Smooth muscle cell (in vitro differentiated cells): ENCODE results near the gene FN3K. TPM values are rescaled to one million over a fixed set of nuclear protein-coding genes. Genes with fewer than 3 reads are reported as not detected.

Experiments used
- DNase-seq: peaks from one replicate; lab custom pipeline; 2025; ENCODE audit not compliant: unreplicated experiment; lab: John Stamatoyannopoulos, UW
- H2AFZ ChIP-seq: fragments of 200-600 bp; sonication (generic); 2 replicates; pipeline ENCODE4 v1.6.0; 2016; ENCODE audit warnings: antibody characterized with exemption, low read depth, mild to moderate bottlenecking
- H3F3A ChIP-seq: fragments of 200-600 bp; sonication (generic); 2 replicates; pipeline ENCODE4 v1.6.0; 2017; ENCODE audit warnings: antibody characterized with exemption, low read depth
- H3K27ac ChIP-seq: fragments of 200-600 bp; sonication (generic); 2 replicates; pipeline ENCODE4 v1.5.1; 2016; ENCODE audit warnings: low read depth, mild to moderate bottlenecking
- H3K27me3 ChIP-seq: fragments of 200-600 bp; sonication (generic); 2 replicates; pipeline ENCODE4 v1.6.1; 2016; ENCODE audit warnings: low read depth, mild to moderate bottlenecking
- H3K36me3 ChIP-seq: fragments of 200-600 bp; sonication (generic); 2 replicates; pipeline ENCODE4 v1.5.1; 2016; ENCODE audit warnings: low read depth
- H3K4me1 ChIP-seq: fragments of 200-600 bp; sonication (generic); 2 replicates; pipeline ENCODE4 v1.5.1; 2016; ENCODE audit warnings: low read depth
- H3K4me2 ChIP-seq: fragments of 200-600 bp; sonication (generic); 2 replicates; pipeline ENCODE4 v1.6.0; 2016; ENCODE audit warnings: mild to moderate bottlenecking
- H3K4me3 ChIP-seq: fragments of 200-600 bp; sonication (generic); 2 replicates; pipeline ENCODE4 v1.5.1; 2016; ENCODE audit warnings: mild to moderate bottlenecking
- H3K79me2 ChIP-seq: fragments of 200-600 bp; sonication (generic); 2 replicates; pipeline ENCODE4 v1.6.0; 2016; ENCODE audit warnings: low read depth, mild to moderate bottlenecking
- H3K9ac ChIP-seq: fragments of 200-600 bp; sonication (generic); 2 replicates; pipeline ENCODE4 v1.6.0; 2016; ENCODE audit warnings: low read depth
- H3K9me3 ChIP-seq: fragments of 200-600 bp; sonication (generic); replicated peaks from 2 replicates; pipeline ENCODE4 v1.5.1; 2016; ENCODE audit warnings: low read depth
- H4K20me1 ChIP-seq: fragments of 200-600 bp; sonication (generic); 2 replicates; pipeline ENCODE4 v1.6.0; 2016; ENCODE audit warnings: low read depth
- WGBS: methylation state at CpG from one replicate; pipeline ENCODE4 v1.1.7; 2016; ENCODE audit warnings: low lambda C conversion rate; 5-methylcytosine and 5-hydroxymethylcytosine counted together
- polyA plus RNA-seq: library from polyadenylated mRNA; unstranded; fragments of >200 nt; fragmentation: Nextera tagmentation; extraction: Ambion mirVana; gene quantifications from 2 replicates; pipeline ENCODE4 v1.2.1, GENCODE V29; 2016
- total RNA-seq: library from RNA; depleted of rRNA; stranded (reverse); fragments of >200 nt; gene quantifications from 2 replicates; pipeline ENCODE4 v1.2.3, GENCODE V29; 2014
- TF ChIP-seq, protein P1 (sequence below): fragments of 200-600 bp; sonication (generic); IDR thresholded peaks from 2 replicates; pipeline ENCODE4 v1.5.1; 2017; ENCODE audit warnings: borderline replicate concordance, mild to moderate bottlenecking, antibody characterized with exemption; ENCODE audit not compliant: insufficient read depth, poor library complexity, severe bottlenecking

FN3K gene
- total and polyA plus RNA-seq, 2 experiments from 2014 or later, result 0.94 to 1.2 TPM

DNA sequence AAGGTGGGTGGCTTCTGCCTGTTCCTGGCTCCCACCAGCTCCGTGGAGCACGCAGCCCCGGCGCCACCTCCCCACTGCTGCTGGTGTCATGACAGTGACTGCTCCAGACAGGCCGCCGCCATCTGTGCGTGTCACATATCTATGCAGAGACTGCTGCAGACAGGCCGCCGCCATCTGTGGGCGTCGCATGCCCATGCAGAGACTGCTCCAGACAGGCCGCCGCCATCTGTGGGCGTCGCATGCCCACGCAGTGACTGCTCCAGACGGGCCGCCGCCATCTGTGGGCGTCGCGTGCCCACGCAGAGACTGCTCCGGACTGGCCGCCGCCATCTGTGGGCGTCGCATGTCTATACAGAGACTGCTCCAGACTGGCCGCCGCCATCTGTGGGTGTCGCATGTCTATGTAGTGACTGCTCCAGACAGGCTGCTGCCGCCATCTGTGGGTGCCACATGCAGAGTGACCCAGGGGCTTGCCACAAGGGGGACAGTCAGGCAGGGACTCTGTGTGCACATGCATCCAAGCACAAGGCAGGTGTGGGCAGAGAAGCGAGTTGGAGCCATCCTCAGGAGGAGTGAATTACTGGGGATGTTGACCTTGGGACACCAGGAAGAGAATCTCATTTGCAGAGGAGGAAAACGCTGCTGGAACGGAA lies 22.2 kb upstream of the FN3K start:
- Histone ChIP-seq H3K9ac (no peak overlapping the region), H3K79me2 (peaks cover 9% of the 10 kb centered on the region), H3K36me3 (no peaks in the 10 kb centered on the region), H3K27ac (no peak overlapping the region), H3K9me3 (no peaks in the 10 kb centered on the region), H4K20me1 (peaks cover 3% of the 10 kb centered on the region), H3K4me3 (no peak overlapping the region), H3K27me3 (no peaks in the 10 kb centered on the region), H3F3A (no peaks in the 10 kb centered on the region), H2AFZ (no peak overlapping the region), H3K4me1 (peaks cover 5% of the 10 kb centered on the region), H3K4me2 (no peak overlapping the region)
- WGBS, result 90% methylated on average over 35 of the region's 35 CpGs
- TF ChIP-seq, protein P1, sequence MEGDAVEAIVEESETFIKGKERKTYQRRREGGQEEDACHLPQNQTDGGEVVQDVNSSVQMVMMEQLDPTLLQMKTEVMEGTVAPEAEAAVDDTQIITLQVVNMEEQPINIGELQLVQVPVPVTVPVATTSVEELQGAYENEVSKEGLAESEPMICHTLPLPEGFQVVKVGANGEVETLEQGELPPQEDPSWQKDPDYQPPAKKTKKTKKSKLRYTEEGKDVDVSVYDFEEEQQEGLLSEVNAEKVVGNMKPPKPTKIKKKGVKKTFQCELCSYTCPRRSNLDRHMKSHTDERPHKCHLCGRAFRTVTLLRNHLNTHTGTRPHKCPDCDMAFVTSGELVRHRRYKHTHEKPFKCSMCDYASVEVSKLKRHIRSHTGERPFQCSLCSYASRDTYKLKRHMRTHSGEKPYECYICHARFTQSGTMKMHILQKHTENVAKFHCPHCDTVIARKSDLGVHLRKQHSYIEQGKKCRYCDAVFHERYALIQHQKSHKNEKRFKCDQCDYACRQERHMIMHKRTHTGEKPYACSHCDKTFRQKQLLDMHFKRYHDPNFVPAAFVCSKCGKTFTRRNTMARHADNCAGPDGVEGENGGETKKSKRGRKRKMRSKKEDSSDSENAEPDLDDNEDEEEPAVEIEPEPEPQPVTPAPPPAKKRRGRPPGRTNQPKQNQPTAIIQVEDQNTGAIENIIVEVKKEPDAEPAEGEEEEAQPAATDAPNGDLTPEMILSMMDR, result no peak
- DNase-seq, result no peak

GRCh38 chr17:82716203-82717010 lies 19.0 kb upstream of the FN3K start, which contains the start of gene FN3KRP:
TSS of gene FN3KRP (plus strand) at chr17:82716706. CDS start at chr17:82716756, 50 bp downstream.
- Histone ChIP-seq H3K4me3 (peak within 1 kb of the TSS; percentile 99), H3K4me2 (peak within 1 kb of the TSS; percentile 99), H3K79me2 (peaks cover 9% of the 10 kb centered on the region), H3K4me1 (peaks cover 5% of the 10 kb centered on the region), H3K36me3 (no peaks in the 10 kb centered on the region), H3K27ac (peak within 1 kb of the TSS; percentile 35), H3K27me3 (no peaks in the 10 kb centered on the region), H3K9me3 (no peaks in the 10 kb centered on the region), H4K20me1 (peaks cover 3% of the 10 kb centered on the region), H3F3A (no peaks in the 10 kb centered on the region), H3K9ac (peak within 1 kb of the TSS; percentile 76), H2AFZ (peak within 1 kb of the TSS; percentile 96)
- TF ChIP-seq, protein P1, result no peak
- WGBS, result 1% methylated on average over 24 of the region's 75 CpGs
- peak; percentile 86 for DNase-seq

DNA sequence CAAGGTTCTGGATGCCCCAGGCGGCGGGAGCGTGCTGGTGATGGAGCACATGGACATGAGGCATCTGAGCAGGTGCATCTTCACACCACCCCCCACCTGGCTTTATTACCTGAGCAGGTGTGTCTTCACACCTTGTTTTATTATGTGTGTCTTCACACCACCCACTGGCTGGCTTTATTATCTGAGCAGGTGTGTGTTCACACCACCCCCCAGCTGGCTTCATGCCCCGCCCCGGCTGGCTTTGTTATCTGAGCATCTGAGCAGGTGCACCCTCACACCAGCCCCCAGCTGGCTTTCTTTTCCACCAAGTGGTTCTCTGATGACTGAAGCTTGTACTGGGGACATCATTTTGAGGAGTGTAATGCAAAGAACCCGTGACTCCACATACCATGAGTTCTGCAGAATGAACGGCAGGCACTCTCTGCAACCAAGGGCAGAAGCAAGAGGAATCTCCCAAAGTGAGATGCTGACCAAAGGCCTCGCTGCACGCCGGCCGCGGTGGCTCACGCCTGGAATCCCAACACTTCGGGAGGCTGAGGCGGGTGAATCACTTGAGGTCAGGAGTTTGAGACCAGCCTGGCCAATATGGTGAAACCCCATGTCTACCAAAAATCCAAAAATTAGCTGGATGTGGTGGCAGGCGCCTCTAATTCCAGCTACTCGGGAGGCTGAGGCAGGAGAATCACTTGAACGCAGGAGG lies 16.3 kb upstream of the FN3K start:
- Histone ChIP-seq H3K79me2 (peaks cover 9% of the 10 kb centered on the region), H4K20me1 (peaks cover 3% of the 10 kb centered on the region), H3K9me3 (no peaks in the 10 kb centered on the region), H2AFZ (no peak overlapping the region), H3K36me3 (no peaks in the 10 kb centered on the region), H3K4me2 (no peak overlapping the region), H3K27ac (no peak overlapping the region), H3K9ac (no peak overlapping the region), H3K27me3 (no peaks in the 10 kb centered on the region), H3F3A (no peaks in the 10 kb centered on the region), H3K4me3 (no peak overlapping the region), H3K4me1 (peaks cover 5% of the 10 kb centered on the region)
- no peak for DNase-seq
- TF ChIP-seq, protein P1, result no peak
- WGBS, result 96% methylated on average over 18 of the region's 18 CpGs
